SU-DHL-6 (cell line): ENCODE data around the gene ASTN2.

Source experiments
- H2AFZ ChIP-seq: fragments of 200-600 bp; sonication (generic); 2 replicates; pipeline ENCODE4 v1.6.1; 2014; ENCODE audit warnings: low read depth, mild to moderate bottlenecking, moderate library complexity, mixed read lengths, antibody characterized with exemption, low read length; ENCODE audit not compliant: severe bottlenecking
- H3F3A ChIP-seq: fragments of 200-600 bp; shearing (Covaris generic); 2 replicates; pipeline ENCODE4 v1.6.0; 2016; ENCODE audit warnings: antibody characterized with exemption, mild to moderate bottlenecking; ENCODE audit not compliant: insufficient read depth
- H3K27ac ChIP-seq: fragments of 200-600 bp; sonication (generic); 2 replicates; pipeline ENCODE4 v1.5.1; 2016; ENCODE audit warnings: low read depth, mild to moderate bottlenecking, low read length, moderate library complexity, mixed read lengths
- H3K27me3 ChIP-seq: fragments of 200-600 bp; sonication (generic), shearing (Covaris generic); 2 replicates; pipeline ENCODE4 v1.6.0; 2014; ENCODE audit warnings: mild to moderate bottlenecking, low read length
- H3K36me3 ChIP-seq: fragments of 200-600 bp; sonication (generic); 2 replicates; pipeline ENCODE4 v1.6.1; 2014; ENCODE audit warnings: mild to moderate bottlenecking, low read length, mixed read lengths
- H3K4me2 ChIP-seq: fragments of 300-600, 200-600 bp; shearing (Covaris generic), sonication (generic); 2 replicates; pipeline ENCODE4 v1.6.0; 2014; ENCODE audit warnings: low read length, low read depth, mild to moderate bottlenecking; ENCODE audit not compliant: poor library complexity, severe bottlenecking
- H3K4me3 ChIP-seq: fragments of 200-600 bp; sonication (generic); 2 replicates; pipeline ENCODE4 v1.5.1; 2014; ENCODE audit warnings: antibody characterized with exemption, low read length, mild to moderate bottlenecking, mixed read lengths; ENCODE audit not compliant: insufficient read depth, poor library complexity, severe bottlenecking
- H3K79me2 ChIP-seq: fragments of 200-600 bp; sonication (generic); 2 replicates; pipeline ENCODE4 v1.6.1; 2014; ENCODE audit warnings: mild to moderate bottlenecking, low read length, moderate library complexity; ENCODE audit not compliant: insufficient read depth
- H3K9ac ChIP-seq: fragments of 200-600 bp; sonication (generic); 2 replicates; pipeline ENCODE4 v1.7.0; 2014; ENCODE audit warnings: mild to moderate bottlenecking, low read length
- H3K9me2 ChIP-seq: fragments of 200-600 bp; sonication (generic); replicated peaks from 2 replicates; pipeline ENCODE4 v1.6.1; 2014; ENCODE audit warnings: low read length; ENCODE audit not compliant: insufficient read depth
- H3K9me3 ChIP-seq: fragments of 200-600 bp; sonication (generic); 2 replicates; pipeline ENCODE4 v1.6.1; 2014; ENCODE audit warnings: low read length, mixed read lengths; ENCODE audit not compliant: insufficient read depth
- H4K20me1 ChIP-seq: fragments of 200-600 bp; sonication (generic); 2 replicates; pipeline ENCODE4 v1.6.1; 2014; ENCODE audit warnings: low read depth, mild to moderate bottlenecking, antibody characterized with exemption, low read length, moderate library complexity, mixed read lengths
- EZH2phosphoT487 ChIP-seq: fragments of 200-600 bp; sonication (generic), shearing (Covaris generic); conservative IDR thresholded peaks from 2 replicates; pipeline ENCODE4 v1.6.1; 2018; ENCODE audit warnings: mild to moderate bottlenecking, antibody characterized with exemption, low read length, moderate library complexity, mixed read lengths
- TF ChIP-seq, protein P1 (sequence below): fragments of 200-600 bp; sonication (generic); IDR thresholded peaks from one replicate; pipeline ENCODE4 v1.5.1; 2017; ENCODE audit warnings: antibody characterized with exemption, mild to moderate bottlenecking, low read length, moderate library complexity; ENCODE audit not compliant: insufficient read depth, poor library complexity, severe bottlenecking

Gene ASTN2

DNA sequence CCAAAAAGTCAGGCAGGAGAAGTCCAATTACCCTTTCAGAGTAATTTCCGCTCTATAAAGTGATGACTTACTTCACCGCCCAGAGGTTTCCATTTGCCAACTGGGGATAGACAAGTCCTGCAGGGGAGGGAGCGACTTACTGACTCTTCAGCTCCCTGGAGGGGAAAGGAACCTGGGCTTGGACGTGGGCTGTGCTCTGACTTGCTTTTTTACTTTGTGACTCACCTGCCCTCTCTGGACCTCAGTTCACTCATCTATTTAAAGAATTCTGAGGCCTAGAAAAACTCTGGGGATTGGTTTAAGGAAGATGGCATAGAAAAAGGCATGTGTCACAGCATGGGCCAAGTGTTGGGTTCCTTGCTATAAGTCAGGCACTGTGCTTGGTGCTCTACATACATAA, 908.2 kb downstream of the ASTN2 start:
- Histone ChIP-seq H3F3A (no peaks in the 10 kb centered on the region), H3K9me2 (no peaks in the 10 kb centered on the region), H3K36me3 (no peaks in the 10 kb centered on the region), H3K9ac (no peak overlapping the region), H3K27ac (no peak overlapping the region), H4K20me1 (no peaks in the 10 kb centered on the region), H3K4me2 (no peak overlapping the region), H3K4me3 (no peak overlapping the region), H3K79me2 (no peaks in the 10 kb centered on the region), H3K27me3 (no peaks in the 10 kb centered on the region), H3K9me3 (no peaks in the 10 kb centered on the region), H2AFZ (no peak overlapping the region)
- TF ChIP-seq, protein P1, sequence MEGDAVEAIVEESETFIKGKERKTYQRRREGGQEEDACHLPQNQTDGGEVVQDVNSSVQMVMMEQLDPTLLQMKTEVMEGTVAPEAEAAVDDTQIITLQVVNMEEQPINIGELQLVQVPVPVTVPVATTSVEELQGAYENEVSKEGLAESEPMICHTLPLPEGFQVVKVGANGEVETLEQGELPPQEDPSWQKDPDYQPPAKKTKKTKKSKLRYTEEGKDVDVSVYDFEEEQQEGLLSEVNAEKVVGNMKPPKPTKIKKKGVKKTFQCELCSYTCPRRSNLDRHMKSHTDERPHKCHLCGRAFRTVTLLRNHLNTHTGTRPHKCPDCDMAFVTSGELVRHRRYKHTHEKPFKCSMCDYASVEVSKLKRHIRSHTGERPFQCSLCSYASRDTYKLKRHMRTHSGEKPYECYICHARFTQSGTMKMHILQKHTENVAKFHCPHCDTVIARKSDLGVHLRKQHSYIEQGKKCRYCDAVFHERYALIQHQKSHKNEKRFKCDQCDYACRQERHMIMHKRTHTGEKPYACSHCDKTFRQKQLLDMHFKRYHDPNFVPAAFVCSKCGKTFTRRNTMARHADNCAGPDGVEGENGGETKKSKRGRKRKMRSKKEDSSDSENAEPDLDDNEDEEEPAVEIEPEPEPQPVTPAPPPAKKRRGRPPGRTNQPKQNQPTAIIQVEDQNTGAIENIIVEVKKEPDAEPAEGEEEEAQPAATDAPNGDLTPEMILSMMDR = no peak
- TF ChIP-seq EZH2phosphoT487 = no peak

DNA sequence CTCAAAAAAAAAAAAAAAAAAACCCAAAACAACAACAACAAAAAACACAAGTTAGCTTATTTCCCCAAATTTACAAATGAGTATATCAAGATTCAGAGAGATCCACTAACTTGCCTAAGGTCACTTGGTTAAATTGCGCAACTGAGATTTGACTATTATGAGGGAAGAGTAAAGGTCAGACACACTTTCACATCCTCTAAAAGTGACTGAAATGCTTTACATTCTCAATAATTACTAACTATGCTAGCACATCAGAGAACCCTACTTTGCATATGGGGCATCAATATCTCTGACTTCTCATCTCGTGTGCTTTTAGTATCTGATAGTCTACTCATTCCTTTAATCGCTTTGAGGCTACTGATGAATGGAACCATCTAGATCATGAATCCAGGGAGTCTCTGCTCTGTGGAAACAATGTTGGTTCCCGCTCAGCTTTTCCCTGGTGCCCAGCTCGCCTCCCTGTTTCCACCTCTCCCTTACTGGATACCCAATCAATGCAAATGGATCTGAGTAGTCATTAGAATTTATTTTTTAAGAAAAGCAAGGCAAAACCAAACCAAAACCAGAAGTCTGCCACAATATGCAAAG, 909.9 kb downstream of the ASTN2 start:
- H3K27ac ChIP-seq = no peak overlapping the region
- no peak overlapping the region for H3K9ac ChIP-seq
- no peaks in the 10 kb centered on the region for H3K36me3 ChIP-seq
- no peaks in the 10 kb centered on the region for H3F3A ChIP-seq
- no peak overlapping the region for H3K4me2 ChIP-seq
- H3K9me2 ChIP-seq = no peaks in the 10 kb centered on the region
- H3K79me2 ChIP-seq = no peaks in the 10 kb centered on the region
- no peaks in the 10 kb centered on the region for H3K9me3 ChIP-seq
- no peak overlapping the region for H2AFZ ChIP-seq
- H4K20me1 ChIP-seq = no peaks in the 10 kb centered on the region
- no peaks in the 10 kb centered on the region for H3K27me3 ChIP-seq
- H3K4me3 ChIP-seq = no peak overlapping the region
- TF ChIP-seq EZH2phosphoT487 = no peak
- TF ChIP-seq, protein P1 = no peak

DNA sequence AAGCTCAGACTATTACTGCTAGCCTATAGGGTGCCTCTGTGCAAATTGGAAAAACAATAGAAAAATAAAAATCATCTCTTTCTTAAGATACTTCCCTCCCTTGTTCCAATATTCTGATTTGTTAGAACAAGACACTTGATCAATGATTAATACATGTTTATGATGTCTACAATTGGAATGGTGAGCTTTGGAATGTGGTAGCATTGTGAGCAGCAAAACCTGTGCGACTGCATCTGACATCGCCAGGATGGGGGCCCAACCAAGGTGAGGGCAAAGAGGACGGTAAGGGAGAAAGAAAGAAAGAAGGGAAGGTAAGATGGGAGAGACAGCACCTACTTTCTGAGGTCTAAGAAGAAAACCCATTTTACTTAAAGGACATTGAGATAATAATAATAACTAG, 910.8 kb downstream of the ASTN2 start:
- Histone ChIP-seq H3K9ac (no peak overlapping the region), H2AFZ (no peak overlapping the region), H3K9me3 (no peaks in the 10 kb centered on the region), H3K4me2 (no peak overlapping the region), H3K27ac (no peak overlapping the region), H3K4me3 (no peak overlapping the region), H3K36me3 (no peaks in the 10 kb centered on the region), H3K27me3 (no peaks in the 10 kb centered on the region), H4K20me1 (no peaks in the 10 kb centered on the region), H3F3A (no peaks in the 10 kb centered on the region), H3K79me2 (no peaks in the 10 kb centered on the region), H3K9me2 (no peaks in the 10 kb centered on the region)
- no peak for TF ChIP-seq EZH2phosphoT487
- TF ChIP-seq, protein P1 = no peak
